NB4 (cell line): ENCODE measurements around the gene FOXP4.

Experiments used
- CTCF ChIP-seq: IDR thresholded peaks from one replicate; pipeline ENCODE4 v1.5.1; 2012; ENCODE audit warnings: low read depth, low read length
- POLR2A ChIP-seq: IDR thresholded peaks from 2 replicates; pipeline ENCODE4 v1.6.1; 2011; ENCODE audit warnings: mild to moderate bottlenecking; ENCODE audit not compliant: insufficient read length; ENCODE audit errors: extremely low read depth
- TF ChIP-seq, protein P1 (sequence below): IDR thresholded peaks from 2 replicates; pipeline ENCODE4 v1.6.1; 2011; ENCODE audit warnings: low read depth, low read length

GRCh38 chr6:41618598-41618997 is 72.4 kb downstream of the FOXP4 start:
- TF ChIP-seq CTCF (no peak), POLR2A (no peak)
- TF ChIP-seq, protein P1, sequence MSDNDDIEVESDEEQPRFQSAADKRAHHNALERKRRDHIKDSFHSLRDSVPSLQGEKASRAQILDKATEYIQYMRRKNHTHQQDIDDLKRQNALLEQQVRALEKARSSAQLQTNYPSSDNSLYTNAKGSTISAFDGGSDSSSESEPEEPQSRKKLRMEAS = no peak
